HepG2 (cell line): ENCODE measurements around the gene TEDC1.
A peak's percentile ranks its signal among the peaks of the same experiment; 100 is the strongest.

Experiments used
- AKNA ChIP-seq: sonication (generic); formaldehyde crosslinking; IDR thresholded peaks from 2 replicates; pipeline ENCODE4 v1.4.0; 2020; ENCODE audit warnings: missing genetic modification reagents, borderline replicate concordance
- CEBPB ChIP-seq: IDR thresholded peaks from 2 replicates; pipeline ENCODE4 v1.6.1; 2011; ENCODE audit warnings: low read depth, low read length, improper control_type of control experiment, borderline replicate concordance
- CHD4 ChIP-seq: fragments of 200-600 bp; sonication (generic); IDR thresholded peaks from 2 replicates; pipeline ENCODE4 v1.7.0; 2017; ENCODE audit warnings: mild to moderate bottlenecking, low read length, borderline replicate concordance
- CTCF ChIP-seq: sonication (generic); formaldehyde crosslinking; IDR thresholded peaks from 2 replicates; pipeline ENCODE4 v1.5.0; 2020; ENCODE audit warnings: mild to moderate bottlenecking, missing genetic modification reagents, moderate library complexity
- E2F1 ChIP-seq: sonication (generic); formaldehyde crosslinking; IDR thresholded peaks from 2 replicates; pipeline ENCODE4 v1.5.0; 2020; ENCODE audit warnings: missing genetic modification reagents
- EZH2 ChIP-seq: conservative IDR thresholded peaks from 2 replicates; pipeline ENCODE4 v1.6.1; 2012; ENCODE audit warnings: mild to moderate bottlenecking, low read depth, low read length, moderate library complexity
- HCFC1 ChIP-seq: fragments of 150-350 bp; IDR thresholded peaks from 2 replicates; pipeline ENCODE4 v1.6.1; 2014; ENCODE audit warnings: low read depth, low read length
- JARID2 ChIP-seq: sonication (generic); formaldehyde crosslinking; IDR thresholded peaks from 2 replicates; pipeline ENCODE4 v1.8.1; 2023; ENCODE audit warnings: missing genetic modification reagents, inconsistent platforms; ENCODE audit not compliant: insufficient replicate concordance
- POLR2A ChIP-seq, 2 experiments: IDR thresholded peaks; 2 replicates each; pipeline ENCODE4 v1.6.1; 2011; ENCODE audit warnings: low read depth in 2 of 2, low read length in 2 of 2, mild to moderate bottlenecking in 1 of 2, moderate library complexity in 1 of 2; ENCODE audit not compliant: insufficient read depth in 1 of 2
- ZNF180 ChIP-seq: sonication (generic); formaldehyde crosslinking; IDR thresholded peaks from 2 replicates; pipeline ENCODE4 v1.4.0; 2020; ENCODE audit warnings: low read depth, missing genetic modification reagents, borderline replicate concordance
- ZNF280D ChIP-seq: sonication (generic); formaldehyde crosslinking; IDR thresholded peaks from 2 replicates; pipeline ENCODE4 v1.5.1; 2020; ENCODE audit warnings: mild to moderate bottlenecking, missing genetic modification reagents
- ZNF574 ChIP-seq: sonication (generic); formaldehyde crosslinking; IDR thresholded peaks from 2 replicates; pipeline ENCODE4 v1.4.0; 2020; ENCODE audit warnings: missing genetic modification reagents

- TF ChIP-seq AKNA (CRISPR knock-in tag), result no peak
- no peak for TF ChIP-seq JARID2 (CRISPR knock-in tag)
- peak in 1 of 2 experiments; percentile 48; a peak in 2 of 4 replicates for TF ChIP-seq POLR2A (IDR thresholded peaks at IDR 0.05; ENCODE audit: insufficient read depth in 1 of 2, low read depth in 2 of 2, low read length in 2 of 2)
- 0 out of 2 replicates have a peak, but pooled peaks have one; percentile 10 for TF ChIP-seq E2F1
- TF ChIP-seq EZH2, result no peak
- TF ChIP-seq ZNF280D, result no peak
- no peak for TF ChIP-seq ZNF180
- TF ChIP-seq CTCF (CRISPR knock-in tag), result no peak
- TF ChIP-seq ZNF574, result no peak; the same call in 1 of the 2 replicates
- TF ChIP-seq HCFC1, result no peak
- TF ChIP-seq CEBPB, result no peak
- no peak; the same call in 1 of the 2 replicates for TF ChIP-seq CHD4
These were observed 14.8 kb upstream of the TEDC1 start for GRCh38 chr14:105476097-105476830.
